ENCODE data around the gene FGF3. TPM values are rescaled to one million over a fixed set of nuclear protein-coding genes. Genes with fewer than 3 reads are reported as not detected.

Gene FGF3
- total RNA-seq, 1 donor from 2014 or later, result not detected

DNA sequence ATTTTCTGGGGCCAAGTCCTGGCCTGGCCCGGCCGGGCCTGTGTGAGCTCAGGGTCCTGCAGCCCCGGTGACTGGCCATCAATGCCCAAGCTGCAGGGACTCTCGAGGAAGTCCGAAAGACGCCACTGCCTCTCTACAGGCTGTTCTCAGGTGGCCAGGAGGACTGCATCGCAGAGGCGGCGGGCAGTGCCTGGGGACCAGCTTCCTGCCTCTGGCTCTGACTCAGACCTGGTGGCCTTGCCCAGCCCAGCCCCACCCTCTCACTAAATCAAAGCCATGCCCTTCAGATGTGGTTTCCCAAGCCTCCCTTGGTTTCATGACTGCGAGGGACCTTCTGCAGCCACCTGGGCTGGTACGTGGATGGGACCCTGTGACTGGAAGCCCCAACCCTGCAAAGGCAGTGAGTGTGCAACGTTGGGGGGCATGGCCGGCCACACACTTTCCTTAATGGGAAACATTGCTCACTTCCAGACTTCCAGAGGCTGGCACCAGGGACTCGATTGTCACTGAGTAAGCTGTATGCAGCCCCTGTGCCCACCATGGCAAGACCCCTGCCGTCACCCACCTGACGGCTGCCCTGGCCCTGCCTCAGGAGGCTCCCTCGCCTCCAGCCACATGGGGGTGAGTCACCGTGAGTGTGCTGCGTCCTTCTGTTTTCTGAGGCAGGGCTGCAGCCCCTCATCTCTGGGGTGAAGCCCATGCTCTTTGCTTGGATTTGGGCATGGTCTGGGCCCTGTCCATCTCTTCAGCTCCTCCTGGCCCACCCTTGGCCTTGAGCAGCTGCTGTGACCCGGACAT, 6.0 kb upstream of the FGF3 start:
- no peak for DNase-seq (ENCODE audit: low spot score)

- no peak for DNase-seq (ENCODE audit: low spot score)
Measured at GRCh38 chr11:69823641-69824265, 4.5 kb upstream of the FGF3 start.

DNA sequence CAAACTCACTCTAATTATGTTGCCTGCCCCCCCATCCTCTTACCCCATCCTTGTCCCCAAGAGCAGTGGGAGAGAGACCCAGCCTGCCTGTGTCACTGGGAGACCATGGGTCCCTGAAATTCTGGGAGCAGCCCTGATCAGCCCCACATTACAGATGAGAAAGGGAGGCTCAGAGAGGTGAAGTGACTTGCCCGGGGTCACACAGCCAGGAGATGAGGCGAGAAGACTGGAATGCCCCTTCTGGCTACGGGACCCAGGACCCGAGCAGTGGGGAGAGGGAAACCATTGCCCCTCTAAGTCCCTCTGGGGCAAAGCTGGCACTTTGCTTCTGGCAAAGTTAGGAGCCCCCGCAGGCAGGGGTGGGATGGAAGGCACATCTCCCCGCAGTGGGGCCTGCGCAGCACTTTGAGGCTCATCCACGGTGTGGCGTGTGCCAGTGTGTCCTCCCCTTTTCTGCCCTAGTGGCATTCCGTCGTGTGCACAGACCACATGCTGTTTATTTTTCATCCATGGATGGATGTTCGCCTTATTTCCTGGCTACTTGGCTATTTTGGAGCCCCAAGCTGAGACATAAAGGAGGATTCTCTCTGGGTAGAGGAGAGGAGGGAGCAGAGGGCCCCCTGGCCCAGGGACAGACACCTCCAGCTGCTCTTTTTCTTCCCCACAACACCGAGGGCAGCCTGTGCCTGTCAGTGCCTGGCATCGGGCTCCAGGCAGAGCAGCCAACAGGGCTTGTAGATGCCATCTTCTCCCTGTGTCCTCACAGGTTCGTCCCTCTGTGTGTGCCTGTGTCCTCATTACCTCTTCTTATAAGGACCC, 3.7 kb upstream of the FGF3 start:
- DNase-seq (ENCODE audit: low spot score), result no peak

DNA sequence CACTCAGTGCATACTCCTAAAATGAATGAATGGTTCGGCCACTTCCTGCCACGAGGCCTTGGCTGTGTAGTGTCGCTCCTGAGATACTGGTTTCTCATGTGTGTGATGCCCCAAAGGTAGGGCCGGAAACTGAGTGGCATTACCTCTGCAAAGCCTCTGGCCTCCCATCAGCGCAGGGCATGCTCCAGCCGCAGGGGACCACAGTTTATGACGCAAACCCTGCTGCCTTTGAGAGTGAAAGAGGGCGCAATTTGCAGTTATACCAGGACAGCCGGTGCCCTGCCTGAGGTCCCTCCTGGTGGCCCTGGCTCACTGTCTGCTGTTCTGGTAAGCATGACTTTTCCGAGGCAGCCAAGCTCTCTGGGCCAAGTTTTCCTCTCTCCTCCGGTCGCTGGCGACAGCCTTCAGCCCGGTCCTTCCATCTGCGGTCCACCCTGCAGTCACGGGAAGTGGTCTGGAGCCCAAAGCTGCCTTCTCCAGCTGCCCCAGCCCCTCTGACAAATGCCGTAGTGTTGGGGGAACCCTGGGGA, 2.4 kb upstream of the FGF3 start:
- DNase-seq (ENCODE audit: low spot score), result no peak

- DNase-seq (ENCODE audit: low spot score), result no peak
Measured at GRCh38 chr11:69820441-69820840, 1.2 kb upstream of the FGF3 start.

DNA sequence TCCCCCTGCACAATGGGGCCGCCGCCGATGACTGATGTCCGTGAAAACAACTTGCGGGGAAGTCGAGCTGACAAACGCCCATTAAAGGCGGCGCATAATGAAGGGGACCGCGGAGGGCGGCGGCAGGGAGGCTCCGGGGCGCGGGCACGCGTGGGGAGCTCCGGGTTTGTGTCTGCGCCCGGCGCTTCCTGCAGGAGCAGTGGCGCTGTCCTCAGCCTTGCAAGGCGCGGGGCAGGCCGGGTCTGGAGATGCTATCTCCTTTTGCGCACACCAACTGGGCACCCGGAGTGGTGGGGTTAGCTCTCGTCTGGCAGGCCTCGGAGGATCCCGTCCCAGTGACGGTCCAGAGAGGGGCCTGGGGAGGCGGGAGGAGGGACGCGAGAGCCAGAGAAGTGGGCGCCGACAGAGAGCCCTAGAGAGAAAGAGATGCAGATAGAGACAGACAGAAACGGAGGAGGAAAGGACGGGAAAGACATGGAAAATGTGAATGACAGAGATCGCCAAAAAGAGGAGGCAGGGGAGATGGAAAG, 390 bp upstream of the FGF3 start:
- no peak for DNase-seq (ENCODE audit: low spot score)

DNA sequence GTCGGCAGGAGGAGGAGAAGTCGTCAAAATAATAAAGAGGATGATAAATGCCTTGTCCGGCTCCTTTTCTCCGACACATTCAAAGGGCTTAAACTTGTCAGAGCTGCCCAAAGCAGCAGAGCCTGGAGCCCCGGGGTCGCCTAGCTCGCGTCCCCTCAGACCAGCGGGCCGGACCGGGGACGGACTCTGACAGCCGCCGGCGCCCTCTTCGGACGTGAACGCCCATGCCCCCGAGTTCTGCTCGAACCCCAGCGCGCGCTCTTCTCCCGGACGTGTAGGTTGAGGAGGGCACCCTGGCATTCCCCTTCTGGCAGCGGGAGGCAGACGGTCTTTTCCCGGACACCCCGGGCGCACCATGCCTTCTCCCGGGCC, 999 bp downstream of the FGF3 start:
- no peak for DNase-seq (ENCODE audit: low spot score)

DNA sequence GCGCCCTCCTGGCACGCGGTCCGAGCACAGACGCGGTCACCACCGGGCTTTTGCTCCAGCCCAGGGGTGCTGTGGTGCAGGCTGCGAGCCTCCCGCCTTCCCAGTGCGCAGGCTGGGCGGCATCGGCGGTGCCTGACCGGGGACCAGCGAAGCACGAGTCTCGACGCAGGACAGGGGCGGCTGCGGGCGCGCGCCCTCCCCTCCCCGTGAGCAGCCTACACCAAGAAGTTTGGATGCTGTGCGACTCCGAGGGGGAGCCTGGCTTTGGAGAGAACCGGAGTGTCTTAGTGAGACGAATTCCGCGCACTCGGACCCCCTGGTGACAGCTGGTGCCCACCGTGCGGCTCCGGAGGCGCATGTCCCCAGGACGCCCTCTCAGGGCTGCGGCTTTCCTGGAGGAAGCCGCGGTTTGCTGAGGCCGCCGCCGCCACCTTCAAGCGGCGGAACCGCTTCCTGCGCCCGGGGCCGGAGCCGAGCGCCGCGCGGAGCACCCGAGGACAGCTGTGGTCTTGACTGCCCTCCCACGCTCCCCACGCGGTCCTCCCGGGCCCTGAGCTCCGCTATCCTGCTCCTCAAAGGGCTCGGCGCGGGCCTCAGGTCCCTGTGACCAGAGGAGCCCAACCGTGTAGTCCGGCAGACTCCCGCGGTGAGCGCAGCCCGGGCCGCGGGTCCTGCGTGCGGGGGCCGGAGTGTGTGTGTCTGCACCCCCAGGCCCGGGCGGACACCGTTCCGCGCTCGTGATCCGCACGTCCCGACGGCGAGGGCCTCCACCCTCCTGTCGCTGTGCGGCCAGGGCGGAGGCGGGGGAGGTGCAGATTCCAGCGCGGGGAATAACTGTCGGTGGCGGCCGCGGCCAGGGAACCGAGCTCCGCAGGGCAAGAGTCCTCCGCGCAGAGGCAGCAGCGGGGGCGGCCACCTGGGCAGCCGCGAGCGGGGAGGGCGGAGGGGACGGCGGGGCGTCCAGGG, 1.7 kb downstream of the FGF3 start:
- no peak for DNase-seq (ENCODE audit: low spot score)

DNA sequence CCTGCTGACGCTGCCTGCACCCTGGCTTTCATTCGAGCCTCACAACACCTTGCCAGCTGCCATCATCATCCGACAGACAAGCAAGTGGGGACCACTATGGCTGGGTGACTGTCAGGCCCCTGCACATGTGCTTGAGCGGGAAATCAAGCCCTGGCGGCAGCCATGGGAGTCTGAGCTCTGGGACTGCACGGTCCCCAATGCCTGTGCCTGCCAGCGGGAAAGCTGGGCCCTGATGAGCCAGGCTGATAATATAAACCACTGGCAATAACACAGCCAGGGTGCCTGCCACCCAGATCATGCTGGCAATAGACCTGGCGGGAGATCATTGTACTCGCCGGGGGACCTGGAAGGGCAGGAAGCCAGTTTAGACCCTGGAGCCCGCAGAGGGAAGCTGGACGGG, 2.5 kb downstream of the FGF3 start:
- DNase-seq (ENCODE audit: low spot score), result no peak

DNA sequence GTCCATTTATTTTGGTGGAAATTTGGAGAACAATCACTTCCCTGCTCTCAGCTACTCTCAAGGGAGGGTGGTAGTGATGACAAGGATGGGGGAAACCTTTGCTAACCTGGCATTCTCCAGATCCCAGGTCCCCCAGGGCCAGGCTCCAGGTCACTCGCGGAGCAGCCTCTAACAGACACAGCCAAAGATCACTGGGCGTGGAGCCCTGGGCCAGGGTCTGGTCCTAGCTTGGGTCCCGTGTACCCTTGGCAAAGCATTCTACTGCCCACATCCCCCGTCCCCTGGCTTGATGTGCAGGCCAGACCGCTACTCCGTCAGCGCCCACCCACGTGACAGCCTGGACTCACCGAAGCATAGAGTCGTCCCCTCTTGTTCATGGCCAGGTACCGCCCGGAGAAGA, 3.2 kb downstream of the FGF3 start:
- no peak for DNase-seq (ENCODE audit: low spot score)

GRCh38 chr11:69814902-69815301, 4.3 kb downstream of the FGF3 start:
- no peak for DNase-seq (ENCODE audit: low spot score)

DNA sequence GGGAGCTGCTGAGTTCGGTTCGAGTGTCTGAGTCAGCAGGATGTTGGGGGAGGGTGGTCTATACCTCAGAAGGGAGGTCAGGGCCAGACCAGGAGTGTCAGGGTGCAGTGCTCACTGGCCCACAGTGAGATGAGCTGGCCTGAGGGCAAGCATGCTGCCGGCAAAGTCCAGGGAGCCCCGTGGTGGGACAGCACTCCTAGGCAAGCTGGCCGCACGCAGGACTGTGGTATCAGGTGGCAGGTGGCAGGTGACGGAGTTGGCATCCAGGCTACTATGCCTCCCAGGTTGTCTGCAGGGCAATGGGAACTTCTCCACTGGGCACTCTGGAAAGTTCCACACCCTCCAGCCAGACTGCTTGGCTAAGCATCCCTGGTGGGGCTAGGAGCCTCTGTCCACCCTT, 4.8 kb downstream of the FGF3 start:
- no peak for DNase-seq (ENCODE audit: low spot score)

- DNase-seq (ENCODE audit: low spot score), result no peak
Measured at GRCh38 chr11:69813839-69814238, 5.4 kb downstream of the FGF3 start.

DNA sequence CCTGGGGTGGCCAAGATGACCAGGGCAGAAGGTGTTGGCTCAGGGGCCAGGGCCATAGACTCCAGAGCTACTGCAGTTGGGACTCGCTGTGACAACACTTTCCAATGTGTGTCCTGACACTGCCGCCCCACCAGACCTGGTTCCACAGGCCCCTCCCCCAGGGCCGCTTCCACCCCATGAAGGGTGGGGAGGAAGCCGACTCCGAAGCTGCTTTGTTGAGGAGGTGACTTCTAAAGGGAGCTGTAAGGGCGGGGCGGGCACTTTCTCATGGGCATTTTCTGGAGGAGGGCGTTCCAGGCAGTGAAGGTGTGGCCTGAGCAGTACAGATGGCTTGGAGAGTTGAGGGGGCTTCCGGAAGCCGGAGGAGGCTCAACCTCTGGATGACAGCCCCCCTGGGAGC, 6.3 kb downstream of the FGF3 start:
- DNase-seq (ENCODE audit: low spot score), result no peak

GRCh38 chr11:69812256-69812655, 7.0 kb downstream of the FGF3 start:
- no peak for DNase-seq (ENCODE audit: low spot score)

- no peak for DNase-seq (ENCODE audit: low spot score)
Measured at GRCh38 chr11:69811431-69811830, 7.8 kb downstream of the FGF3 start.

GRCh38 chr11:69810289-69811118, 8.7 kb downstream of the FGF3 start:
- DNase-seq (ENCODE audit: low spot score), result no peak

- DNase-seq (ENCODE audit: low spot score), result no peak
Measured at GRCh38 chr11:69808667-69809086, 10.5 kb downstream of the FGF3 start.

DNA sequence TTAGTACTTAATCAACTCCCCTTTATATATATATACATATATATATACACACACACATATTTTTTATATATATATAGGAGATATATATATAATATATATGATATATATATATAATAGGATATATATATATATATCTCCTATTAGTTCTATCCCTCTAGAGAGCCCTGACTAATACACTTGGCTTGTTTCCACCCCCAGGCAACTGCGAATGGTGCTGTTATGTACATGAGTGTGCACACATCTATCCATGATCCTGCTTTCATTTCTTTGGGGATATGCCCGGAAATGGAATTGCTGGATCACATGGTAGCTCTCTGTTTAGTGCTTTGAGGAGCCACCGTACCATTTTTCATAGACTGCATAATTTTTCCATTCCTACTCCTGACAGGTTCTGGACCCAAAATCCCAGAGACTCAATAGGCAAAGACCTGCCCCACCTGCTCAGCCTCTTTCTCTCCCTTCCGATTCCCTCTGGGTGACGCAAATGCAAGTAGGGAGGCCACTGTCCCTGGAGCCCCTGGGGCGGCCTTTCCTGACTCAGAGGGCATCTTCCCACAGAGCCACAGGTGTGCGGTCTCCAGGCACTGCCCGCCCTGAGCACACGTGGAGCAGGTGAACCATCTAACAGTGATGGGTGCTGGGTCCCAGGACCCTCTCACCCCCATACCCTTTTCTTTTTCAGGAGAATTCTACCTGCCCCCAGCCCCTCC, 12.0 kb downstream of the FGF3 start:
- DNase-seq (ENCODE audit: low spot score), result no peak
